NB4 (cell line): Measurements from ENCODE around the gene KCNAB1.

Source experiments
- MYC ChIP-seq: IDR thresholded peaks from 2 replicates; pipeline ENCODE4 v1.6.1; 2011; ENCODE audit warnings: low read depth, low read length
- POLR2A ChIP-seq: IDR thresholded peaks from 2 replicates; pipeline ENCODE4 v1.6.1; 2011; ENCODE audit warnings: mild to moderate bottlenecking; ENCODE audit not compliant: insufficient read length; ENCODE audit errors: extremely low read depth
- TF ChIP-seq, protein P1 (sequence below): IDR thresholded peaks from one replicate; pipeline ENCODE4 v1.5.1; 2012; ENCODE audit warnings: low read depth, low read length
- TF ChIP-seq, protein P2 (sequence below): IDR thresholded peaks from 2 replicates; pipeline ENCODE4 v1.6.1; 2011; ENCODE audit warnings: low read depth, low read length

DNA sequence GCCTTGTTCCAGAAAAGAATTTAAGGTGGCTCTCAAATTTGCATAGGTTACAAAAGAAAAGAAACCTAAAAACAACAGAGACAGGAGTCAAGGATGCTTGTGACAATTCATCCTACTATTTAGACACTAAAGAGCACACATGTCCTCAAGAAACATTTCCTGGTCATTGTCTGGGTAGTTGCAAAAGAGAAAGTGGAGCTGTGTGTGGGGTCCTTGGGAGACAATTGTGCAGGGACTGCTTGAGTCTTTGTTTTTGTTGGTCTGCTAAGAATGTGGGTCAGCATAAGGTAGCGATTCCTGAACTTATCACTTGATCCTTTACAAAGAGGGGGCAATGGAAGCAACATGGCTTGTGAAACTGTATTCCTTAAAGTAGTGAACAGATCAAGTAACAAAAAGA, 185.3 kb downstream of the KCNAB1 start:
- TF ChIP-seq POLR2A (no peak), MYC (no peak)
- TF ChIP-seq, protein P1, sequence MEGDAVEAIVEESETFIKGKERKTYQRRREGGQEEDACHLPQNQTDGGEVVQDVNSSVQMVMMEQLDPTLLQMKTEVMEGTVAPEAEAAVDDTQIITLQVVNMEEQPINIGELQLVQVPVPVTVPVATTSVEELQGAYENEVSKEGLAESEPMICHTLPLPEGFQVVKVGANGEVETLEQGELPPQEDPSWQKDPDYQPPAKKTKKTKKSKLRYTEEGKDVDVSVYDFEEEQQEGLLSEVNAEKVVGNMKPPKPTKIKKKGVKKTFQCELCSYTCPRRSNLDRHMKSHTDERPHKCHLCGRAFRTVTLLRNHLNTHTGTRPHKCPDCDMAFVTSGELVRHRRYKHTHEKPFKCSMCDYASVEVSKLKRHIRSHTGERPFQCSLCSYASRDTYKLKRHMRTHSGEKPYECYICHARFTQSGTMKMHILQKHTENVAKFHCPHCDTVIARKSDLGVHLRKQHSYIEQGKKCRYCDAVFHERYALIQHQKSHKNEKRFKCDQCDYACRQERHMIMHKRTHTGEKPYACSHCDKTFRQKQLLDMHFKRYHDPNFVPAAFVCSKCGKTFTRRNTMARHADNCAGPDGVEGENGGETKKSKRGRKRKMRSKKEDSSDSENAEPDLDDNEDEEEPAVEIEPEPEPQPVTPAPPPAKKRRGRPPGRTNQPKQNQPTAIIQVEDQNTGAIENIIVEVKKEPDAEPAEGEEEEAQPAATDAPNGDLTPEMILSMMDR: no peak
- TF ChIP-seq, protein P2, sequence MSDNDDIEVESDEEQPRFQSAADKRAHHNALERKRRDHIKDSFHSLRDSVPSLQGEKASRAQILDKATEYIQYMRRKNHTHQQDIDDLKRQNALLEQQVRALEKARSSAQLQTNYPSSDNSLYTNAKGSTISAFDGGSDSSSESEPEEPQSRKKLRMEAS: no peak
